GM12878 (cell line): ENCODE measurements around the gene APLP2. TPM values are rescaled to one million over a fixed set of nuclear protein-coding genes. Genes with fewer than 3 reads are reported as not detected.

Source experiments
- ATAC-seq: fragments of 200-7000 bp; cut with Tn5 transposase; 3 replicates; pipeline ENCODE4 v1.9.1; 2020; ENCODE audit warnings: mild to moderate bottlenecking, moderate library complexity
- BruUV-seq: library from RNA; stranded (reverse); fragments of 400-500 nt; replicated peaks from 2 replicates; lab custom pipeline; 2021; lab: Mats Ljungman, UMichigan
- CTCF ChIA-PET: fragments of 300-600 bp; sonication (Branson Sonifier 250); formaldehyde crosslinking; extraction: SDS; loops from one replicate; lab custom pipeline; 2021; ENCODE audit warnings: inconsistent platforms; lab: Yijun Ruan, JAX
- POLR2A ChIA-PET: fragments of 350-600 bp; formaldehyde crosslinking; extraction: SDS; loops from one replicate; lab custom pipeline; 2021; ENCODE audit warnings: inconsistent platforms; lab: Charles Lee
- RAD21 ChIA-PET: fragments of 300-600 bp; sonication (Branson Sonifier 250); formaldehyde crosslinking; loops from one replicate; lab custom pipeline; 2023; ENCODE audit warnings: antibody characterized with exemption; ENCODE audit not compliant: unreplicated experiment; lab: Charles Lee
- SMC1A ChIA-PET: fragments of 300-600 bp; sonication (Branson Sonifier 250); formaldehyde crosslinking; loops from one replicate; lab custom pipeline; 2023; ENCODE audit not compliant: unreplicated experiment, uncharacterized antibody; lab: Charles Lee
- DNase-seq: peaks from one replicate; pipeline ENCODE4 v3.0.0-alpha.2; 2011; ENCODE audit warnings: low read depth, low spot score
- FAIRE-seq: peaks from 3 replicates; lab custom pipeline; 2011; peaks lifted over from hg19 to GRCh38; lab: Jason Lieb, UNC
- H2AFZ ChIP-seq: 2 replicates; pipeline ENCODE4 v1.6.0; 2011; ENCODE audit warnings: low read depth, low read length, control low read depth; ENCODE audit not compliant: control insufficient read depth
- H3K27ac ChIP-seq: 2 replicates; pipeline ENCODE4 v1.5.1; 2011; ENCODE audit warnings: control low read depth; ENCODE audit not compliant: control insufficient read depth, insufficient read depth
- H3K27me3 ChIP-seq, 2 experiments: replicated peaks in 1 of 2; 2 replicates each; pipeline versions ENCODE4 v1.6.0 to v1.6.1; 2011; ENCODE audit warnings: low read length in 1 of 2; ENCODE audit not compliant: control insufficient read depth in 2 of 2, insufficient read depth in 2 of 2
- H3K36me3 ChIP-seq, 2 experiments: 2 replicates each; pipeline ENCODE4 v1.5.1; 2011; ENCODE audit warnings: low read length in 1 of 2; ENCODE audit not compliant: control insufficient read depth in 2 of 2, insufficient read depth in 2 of 2
- H3K4me1 ChIP-seq: 2 replicates; pipeline ENCODE4 v1.6.1; 2011; ENCODE audit warnings: mild to moderate bottlenecking, low read length, moderate library complexity, mixed read lengths; ENCODE audit not compliant: control insufficient read depth, insufficient read depth
- H3K4me2 ChIP-seq: 2 replicates; pipeline ENCODE4 v1.6.0; 2011; ENCODE audit warnings: control low read depth; ENCODE audit not compliant: control insufficient read depth, insufficient read depth
- H3K4me3 ChIP-seq: fragments of 200-600 bp; sonication (generic); 2 replicates; pipeline ENCODE4 v1.5.1; 2016
- H3K79me2 ChIP-seq: 2 replicates; pipeline ENCODE4 v1.6.0; 2011; ENCODE audit warnings: low read length; ENCODE audit not compliant: control insufficient read depth, insufficient read depth
- H3K9ac ChIP-seq: 2 replicates; pipeline ENCODE4 v1.8.0; 2011; ENCODE audit warnings: low read length, control low read depth, mixed read lengths; ENCODE audit not compliant: control insufficient read depth, insufficient read depth
- H3K9me3 ChIP-seq: replicated peaks from 3 replicates; pipeline ENCODE4 v1.5.1; 2011; ENCODE audit warnings: mild to moderate bottlenecking, low read length; ENCODE audit not compliant: control insufficient read depth, insufficient read depth
- H4K20me1 ChIP-seq: 2 replicates; pipeline ENCODE4 v1.6.0; 2011; ENCODE audit not compliant: control insufficient read depth, insufficient read depth
- IRF3 ChIP-seq: fragments of 450-650 bp; IDR thresholded peaks from 2 replicates; pipeline ENCODE4 v1.6.1; 2014; ENCODE audit warnings: mild to moderate bottlenecking
- NFIC ChIP-seq: IDR thresholded peaks from 2 replicates; pipeline ENCODE4 v1.6.1; 2012; ENCODE audit warnings: low read depth, mild to moderate bottlenecking, inconsistent platforms, low read length, moderate library complexity
- NFYB ChIP-seq: IDR thresholded peaks from 2 replicates; pipeline ENCODE4 v1.6.1; 2011; ENCODE audit warnings: low read depth, mild to moderate bottlenecking, low read length, improper control_type of control experiment, moderate library complexity; ENCODE audit not compliant: insufficient read depth
- PKNOX1 ChIP-seq: fragments of 450-650 bp; IDR thresholded peaks from 2 replicates; pipeline ENCODE4 v1.6.1; 2016; ENCODE audit warnings: mild to moderate bottlenecking
- RB1 ChIP-seq: fragments of 450-650 bp; formaldehyde crosslinking; IDR thresholded peaks from 2 replicates; pipeline ENCODE4 v1.6.1; 2017; ENCODE audit warnings: mild to moderate bottlenecking, borderline replicate concordance
- RELB ChIP-seq: fragments of 450-650 bp; IDR thresholded peaks from 2 replicates; pipeline ENCODE4 v1.6.1; 2017; ENCODE audit warnings: low read depth, mild to moderate bottlenecking, moderate library complexity
- ZNF687 ChIP-seq: fragments of 450-650 bp; IDR thresholded peaks from 2 replicates; pipeline ENCODE4 v1.6.1; 2017; ENCODE audit warnings: mild to moderate bottlenecking, moderate library complexity
- WGBS: methylation state at CpG from one replicate; pipeline ENCODE4 v1.1.6; 2016; ENCODE audit warnings: low lambda C conversion rate; ENCODE audit not compliant: insufficient replicate concordance, insufficient coverage; ENCODE audit errors: missing lambda C conversion rate; 5-methylcytosine and 5-hydroxymethylcytosine counted together
- in situ Hi-C: fragments of 300-500 bp; cut with MboI; formaldehyde crosslinking; loops from 9 replicates; pipeline ENCODE4 v1.14.3; 2018; ENCODE audit warnings: mixed read lengths
- intact Hi-C: fragments of 100-400 bp; cut with micrococcal nuclease; formaldehyde crosslinking; loops from one replicate; pipeline ENCODE4 v1.14.2; 2022; ENCODE audit not compliant: unreplicated experiment
- polyA plus RNA-seq, 11 experiments: library from polyadenylated mRNA; depleted of rRNA in 4 of 11; unstranded in 6 of 11; stranded (reverse) in 5 of 11; fragments of >200 nt; fragmentation: Nextera tagmentation in 4 of 11; fragmentation: Illumina TruSeq in 1 of 11; extraction: Ambion mirVana in 4 of 11; extraction: Trizol in 1 of 11; gene quantifications; 1 replicate in 1 of 11; 2 replicates in 10 of 11; pipeline versions ENCODE4 v1.2.1 to v1.2.3, GENCODE V29; 2011 to 2016; ENCODE audit warnings: inconsistent platforms in 2 of 11, missing spikeins in 2 of 11, low read depth in 1 of 11
- total RNA-seq, 4 experiments: library from RNA; depleted of rRNA in 3 of 4; stranded (reverse); fragments of >200 nt in 3 of 4; fragmentation: Illumina TruSeq in 1 of 4; extraction: Trizol in 1 of 4; gene quantifications; 2 replicates each; pipeline versions ENCODE4 v1.2.1 to v1.2.3, GENCODE V29; 2013 to 2021

Gene APLP2
- total and polyA plus RNA-seq, 10 of the 15 experiments (the other 5 are each of a cell fraction or from before 2014, with no cell fraction given): 2.3 to 38.8 (median 21.3) TPM

GRCh38 chr11:130086669-130087068 is 17.0 kb downstream of the APLP2 start (continued):
- no peak for TF ChIP-seq PKNOX1
- no peak for TF ChIP-seq NFIC
- TF ChIP-seq ZNF687: no peak
- TF ChIP-seq RB1: no peak

GRCh38 chr11:130087294-130087926 is 17.7 kb downstream of the APLP2 start:
- no peaks in the 10 kb centered on the region for H3K79me2 ChIP-seq
- no peaks in the 10 kb centered on the region for H3K4me1 ChIP-seq
- BruUV-seq: no TSS peak
- intact Hi-C loops: no loop called here
- H3K36me3 ChIP-seq: no peaks in the 10 kb centered on the region
- SMC1A ChIA-PET: interaction anchor here (1.4 to 2.5 kb wide), 3 partner anchors 10 to 45 kb away, joined by 5 to 7 read pairs (median 6); no protein-coding TSS in a partner anchor
- in situ Hi-C loops: no loop called here
- H2AFZ ChIP-seq: no peak overlapping the region
- TF ChIP-seq NFYB (peak; percentile 34; the same call in 1 of the 2 replicates), RELB (0 out of 2 replicates have a peak, but pooled peaks have one; percentile 23), IRF3 (no peak)
- no peaks in the 10 kb centered on the region for H3K27me3 ChIP-seq
- DNase-seq (peak; percentile 17), ATAC-seq (peak; percentile 96), FAIRE-seq (no peak)
- POLR2A ChIA-PET: no interaction called here
- no peak overlapping the region for H3K4me3 ChIP-seq
- CTCF ChIA-PET: interaction anchor here (0.6 to 2.1 kb wide), 7 partner anchors 10 to 164 kb away, joined by 3 to 6 read pairs (median 3); no protein-coding TSS in a partner anchor
- H3K4me2 ChIP-seq: no peak overlapping the region
- 55% methylated on average over 7 of the region's 7 CpGs for WGBS
- no peaks in the 10 kb centered on the region for H4K20me1 ChIP-seq
- H3K9me3 ChIP-seq: no peaks in the 10 kb centered on the region
- RAD21 ChIA-PET: interaction anchor here (0.8 kb wide), 1 partner anchor 45 kb away, joined by 3 read pairs; no protein-coding TSS in a partner anchor
- H3K9ac ChIP-seq: no peak overlapping the region
- no peak overlapping the region for H3K27ac ChIP-seq
